Lower leg skin (tissue), 3 donors: ENCODE data around the gene DMAP1.

Experiments used
- POLR2A ChIP-seq, 2 donors: fragments of 450-650 bp; IDR thresholded peaks; one replicate each; pipeline ENCODE4 v1.6.1; 2016 to 2017; ENCODE audit warnings: antibody characterized with exemption in 2 of 2, mild to moderate bottlenecking in 1 of 2, moderate library complexity in 1 of 2
- TF ChIP-seq, protein P1 (sequence below), 3 donors: fragments of 450-650 bp; IDR thresholded peaks; one replicate each; pipeline ENCODE4 v1.5.1; 2016; ENCODE audit warnings: antibody characterized with exemption in 3 of 3, mild to moderate bottlenecking in 3 of 3, moderate library complexity in 2 of 3

DNA sequence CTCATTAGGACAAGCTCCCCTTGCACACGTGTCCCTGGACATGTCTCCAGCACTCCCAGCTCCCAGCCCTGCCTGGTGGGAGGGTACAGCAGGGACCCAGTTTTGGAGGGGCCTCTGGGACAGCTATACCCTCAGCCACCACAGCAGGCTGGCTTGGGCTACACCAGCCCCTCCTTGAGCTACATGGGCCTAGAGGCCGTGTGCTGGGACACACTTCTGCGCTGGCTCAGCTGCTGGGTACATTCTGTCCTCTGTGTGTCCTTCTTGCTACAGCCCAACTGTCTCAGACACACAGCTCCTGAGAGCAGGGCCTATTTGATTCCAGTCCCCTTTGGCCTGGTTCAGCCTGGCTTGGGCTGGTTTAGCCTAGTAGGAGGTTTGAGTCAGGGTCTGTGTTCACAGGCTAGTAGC lies 26.7 kb downstream of the DMAP1 start:
- TF ChIP-seq, protein P1, sequence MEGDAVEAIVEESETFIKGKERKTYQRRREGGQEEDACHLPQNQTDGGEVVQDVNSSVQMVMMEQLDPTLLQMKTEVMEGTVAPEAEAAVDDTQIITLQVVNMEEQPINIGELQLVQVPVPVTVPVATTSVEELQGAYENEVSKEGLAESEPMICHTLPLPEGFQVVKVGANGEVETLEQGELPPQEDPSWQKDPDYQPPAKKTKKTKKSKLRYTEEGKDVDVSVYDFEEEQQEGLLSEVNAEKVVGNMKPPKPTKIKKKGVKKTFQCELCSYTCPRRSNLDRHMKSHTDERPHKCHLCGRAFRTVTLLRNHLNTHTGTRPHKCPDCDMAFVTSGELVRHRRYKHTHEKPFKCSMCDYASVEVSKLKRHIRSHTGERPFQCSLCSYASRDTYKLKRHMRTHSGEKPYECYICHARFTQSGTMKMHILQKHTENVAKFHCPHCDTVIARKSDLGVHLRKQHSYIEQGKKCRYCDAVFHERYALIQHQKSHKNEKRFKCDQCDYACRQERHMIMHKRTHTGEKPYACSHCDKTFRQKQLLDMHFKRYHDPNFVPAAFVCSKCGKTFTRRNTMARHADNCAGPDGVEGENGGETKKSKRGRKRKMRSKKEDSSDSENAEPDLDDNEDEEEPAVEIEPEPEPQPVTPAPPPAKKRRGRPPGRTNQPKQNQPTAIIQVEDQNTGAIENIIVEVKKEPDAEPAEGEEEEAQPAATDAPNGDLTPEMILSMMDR (IDR thresholded peaks at IDR 0.05), result no peak
- no peak for TF ChIP-seq POLR2A (IDR thresholded peaks at IDR 0.05)
